HG02884 (cell line): Measurements from ENCODE around the gene RNGTT.
"Not testable (repeated sequence)": the region's sequence is repeated elsewhere in the genome, so short reads cannot be mapped to it uniquely, and the experiment has no call there.

ENCODE experiments used
- ATAC-seq: cut with Tn5 transposase; IDR thresholded peaks from one replicate; pipeline ENCODE4 v1.9.1; 2021; ENCODE audit warnings: mild to moderate bottlenecking, moderate library complexity; ENCODE audit not compliant: unreplicated experiment

RNGTT gene

DNA sequence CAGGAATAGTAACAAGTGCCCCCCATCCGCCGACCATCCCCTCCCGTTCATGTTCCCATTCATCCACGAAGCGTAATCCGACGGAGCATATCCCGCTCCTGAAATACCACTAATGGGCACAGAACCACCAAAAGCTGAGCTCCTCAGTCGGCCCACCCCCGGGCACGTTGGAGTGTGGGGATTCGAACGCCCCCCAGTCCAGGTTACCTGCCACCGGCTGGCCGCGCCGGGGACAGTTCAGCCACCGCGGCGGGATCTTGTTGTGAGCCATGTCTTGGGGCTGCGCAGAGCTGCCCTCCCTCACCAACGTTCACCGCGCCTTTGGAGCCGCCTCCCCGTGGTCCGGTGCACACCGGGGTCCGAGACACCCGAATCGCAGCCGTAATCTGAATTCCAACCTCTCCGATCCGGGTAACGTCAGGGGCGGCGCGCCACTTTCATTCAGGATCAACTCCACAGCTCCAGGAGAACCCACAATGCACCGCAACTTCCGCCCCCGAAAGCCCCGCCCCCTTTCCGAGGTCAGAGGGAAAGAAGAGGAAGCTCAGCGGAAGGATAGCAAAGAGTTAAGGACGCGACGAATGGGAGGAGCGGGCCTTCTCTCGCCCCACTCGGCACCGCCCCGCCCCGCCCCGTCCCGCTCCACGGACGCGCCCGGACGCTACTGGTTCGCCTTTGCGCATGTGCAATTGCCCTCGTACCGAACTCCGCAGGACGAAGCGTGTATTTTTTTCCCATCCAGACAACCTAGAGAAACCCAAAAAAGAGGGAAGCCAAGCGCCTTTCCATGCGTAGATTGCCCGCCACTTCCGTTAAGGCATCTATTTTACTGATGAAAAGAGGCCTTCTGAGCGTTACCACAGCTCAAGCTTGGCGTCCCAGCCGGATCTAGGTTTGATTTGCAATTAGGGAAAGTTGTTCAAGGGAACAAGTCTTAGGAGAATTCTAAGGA is at the start of gene RNGTT:
TSS of gene RNGTT (minus strand) at position 480 of the 952 bp plus-strand sequence. CDS start at position 271, 209 bp downstream.
- ATAC-seq, result peak; percentile 97

DNA sequence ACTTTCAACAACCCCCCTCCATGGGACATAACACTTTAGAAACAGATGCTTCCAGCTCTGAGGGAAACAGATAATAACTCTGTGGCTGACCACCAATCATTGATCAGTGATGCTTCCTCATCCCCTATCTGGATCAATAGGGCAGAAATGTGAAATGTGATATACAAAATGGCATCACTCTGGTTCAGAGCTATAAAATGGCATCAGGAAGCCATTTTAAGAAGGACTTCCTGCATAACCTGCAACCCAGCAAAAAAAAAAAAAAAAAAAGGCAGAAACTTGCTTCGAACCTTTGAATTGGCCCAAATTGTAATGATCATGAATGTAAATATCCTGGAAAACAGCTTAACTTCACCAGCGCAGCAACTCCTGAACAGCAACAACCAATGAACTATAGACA is 48.0 kb upstream of the RNGTT start:
- no peak for ATAC-seq

DNA sequence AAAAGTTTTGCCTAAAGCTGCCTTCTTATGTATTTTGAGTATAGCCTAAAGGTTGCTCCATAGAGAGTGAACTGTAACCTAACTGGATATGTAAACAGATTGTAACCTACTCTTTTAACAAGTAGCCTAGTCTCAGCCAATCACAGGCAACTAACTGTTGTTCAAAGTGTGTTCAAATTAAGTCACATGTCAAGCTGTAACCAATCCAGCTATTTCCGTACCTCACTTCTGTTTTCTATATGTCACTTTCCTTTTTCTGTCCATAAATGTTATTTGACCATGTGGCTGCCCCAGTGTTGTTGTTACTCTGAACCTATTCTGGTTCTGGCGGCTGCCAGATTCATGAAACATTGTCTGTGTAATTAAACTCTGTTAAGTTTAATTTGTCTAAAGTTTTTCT is 47.4 kb upstream of the RNGTT start:
- ATAC-seq, result no peak

- ATAC-seq, result no peak
Observed at GRCh38 chr6:89009624-89010059, 46.2 kb upstream of the RNGTT start.

GRCh38 chr6:89008815-89009374 is 45.5 kb upstream of the RNGTT start:
- ATAC-seq, result no peak

GRCh38 chr6:89008001-89008814 is 44.8 kb upstream of the RNGTT start:
- ATAC-seq, result no peak

GRCh38 chr6:89007209-89008000 is 44.0 kb upstream of the RNGTT start:
- no peak for ATAC-seq

DNA sequence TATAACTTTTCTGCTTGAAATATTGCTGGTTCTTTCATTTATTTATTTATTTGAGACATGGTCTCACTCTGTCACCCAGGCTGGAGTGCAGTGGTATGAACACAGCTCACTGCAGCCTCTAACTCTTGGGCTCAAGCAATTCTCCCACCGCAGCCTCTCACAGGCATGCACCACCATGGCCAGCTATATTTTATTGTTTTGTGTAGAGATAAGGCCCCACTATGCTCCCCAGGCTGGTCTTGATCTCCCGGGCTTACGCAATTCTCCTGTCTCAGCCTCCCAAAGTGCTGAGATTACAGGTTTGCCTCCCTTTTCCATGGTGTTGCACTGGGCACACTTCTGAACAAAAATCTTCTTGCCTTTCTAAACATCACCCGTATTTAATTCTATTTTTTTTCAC is 39.1 kb upstream of the RNGTT start:
- ATAC-seq, result no peak

- ATAC-seq, result no peak
Observed at GRCh38 chr6:88997327-88997726, 33.9 kb upstream of the RNGTT start.

- no peak for ATAC-seq
Observed at GRCh38 chr6:88992741-88993552, 29.5 kb upstream of the RNGTT start.

GRCh38 chr6:88989215-88989614 is 25.8 kb upstream of the RNGTT start:
- no peak for ATAC-seq

DNA sequence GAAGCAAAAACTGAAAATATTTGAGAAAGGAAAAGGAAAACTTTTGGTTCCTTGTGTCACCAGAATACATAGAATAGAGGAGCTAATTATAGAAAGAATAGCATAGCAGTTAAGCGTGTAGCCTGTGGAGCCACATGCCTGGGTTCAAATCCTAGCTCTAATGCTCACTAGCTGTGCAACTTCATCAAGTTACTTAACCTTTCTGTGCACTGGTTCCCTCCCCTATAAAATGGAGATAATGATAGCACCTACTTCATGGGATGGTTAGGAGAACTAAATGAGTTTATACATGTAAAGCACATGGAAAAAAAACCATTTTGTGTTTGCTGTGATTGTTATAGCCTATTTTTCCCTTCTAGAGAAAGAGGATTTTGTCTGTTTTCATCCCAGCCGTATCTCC is 24.5 kb upstream of the RNGTT start:
- no peak for ATAC-seq

DNA sequence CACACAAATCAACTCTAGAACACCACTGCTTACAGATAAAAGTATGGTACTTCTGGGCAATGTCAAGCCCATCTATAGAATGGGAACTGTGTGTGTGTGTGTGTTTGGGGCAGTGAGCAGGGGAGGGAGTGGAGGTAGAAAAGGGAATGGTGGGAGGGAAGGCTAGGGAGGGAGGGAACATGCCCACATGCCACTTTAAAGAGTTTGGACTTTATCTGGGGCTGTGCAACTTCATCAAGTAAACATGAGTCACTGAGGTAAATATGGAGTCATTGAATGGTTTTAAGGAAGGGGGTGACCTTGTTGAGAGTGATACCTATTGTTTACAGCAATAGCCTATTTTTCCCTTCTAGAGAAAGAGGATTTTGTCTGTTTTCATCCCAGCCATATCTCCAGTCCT is 22.5 kb upstream of the RNGTT start:
- ATAC-seq, result no peak

GRCh38 chr6:88984606-88985005 is 21.2 kb upstream of the RNGTT start:
- no peak for ATAC-seq

- ATAC-seq, result no peak
Observed at GRCh38 chr6:88984152-88984551, 20.7 kb upstream of the RNGTT start.

- no peak for ATAC-seq
Observed at GRCh38 chr6:88983532-88983931, 20.1 kb upstream of the RNGTT start.

- ATAC-seq, result not testable (repeated sequence)
Observed at GRCh38 chr6:88983129-88983528, 19.7 kb upstream of the RNGTT start.

DNA sequence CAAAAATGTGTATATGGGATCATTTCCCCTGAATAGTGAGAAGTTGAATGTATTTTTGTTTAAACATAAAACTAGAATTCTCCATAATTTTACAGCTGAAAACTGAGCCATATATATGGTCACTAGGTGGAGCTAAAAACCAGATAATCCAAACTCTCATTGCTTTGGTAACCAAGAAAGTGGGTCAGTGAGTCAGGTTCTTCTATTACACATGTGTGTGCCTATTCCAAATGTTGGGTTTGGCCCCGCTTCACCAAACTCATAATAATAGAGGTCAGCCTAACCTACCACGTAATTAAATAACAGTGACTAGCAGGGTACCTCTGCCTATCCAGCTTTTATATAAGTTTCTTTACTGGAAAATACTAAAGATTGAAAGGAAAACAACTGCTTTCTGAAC is 19.3 kb upstream of the RNGTT start:
- peak; percentile 69 for ATAC-seq

DNA sequence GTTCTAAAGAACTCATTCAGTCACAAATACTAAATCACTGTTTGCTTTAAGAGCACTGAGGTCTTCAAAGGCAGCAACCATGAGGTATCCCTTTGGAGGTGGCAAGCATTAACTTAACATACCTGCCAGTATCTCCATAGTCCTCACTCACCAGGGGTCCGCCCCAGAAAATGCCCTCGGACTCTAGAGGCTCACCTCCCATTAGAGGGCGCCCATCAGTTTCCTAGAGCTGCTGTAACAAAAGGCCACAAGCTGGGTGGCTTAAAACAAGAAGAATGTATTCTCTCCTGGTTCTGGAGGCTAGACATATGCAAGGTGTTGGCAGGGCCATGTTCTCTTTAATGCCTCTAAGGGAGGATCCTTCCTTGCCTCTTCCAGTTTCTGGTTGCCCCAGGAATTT is 12.0 kb upstream of the RNGTT start:
- ATAC-seq, result no peak
